A549 (cell line): ENCODE measurements around the gene SSBP3.

Source experiments
- CTCF ChIP-seq: fragments of >200 bp; sonication (Bioruptor Twin); formaldehyde crosslinking; IDR thresholded peaks from 3 replicates; pipeline ENCODE4 v1.5.1; 2016
- EP300 ChIP-seq, 2 experiments: fragments of >200 bp; sonication (Bioruptor Twin); formaldehyde crosslinking; IDR thresholded peaks; 2 replicates in 1 of 2; 3 replicates in 1 of 2; pipeline ENCODE4 v1.6.1; 2016 to 2017
- HDAC2 ChIP-seq: fragments of 200-600 bp; sonication (generic); IDR thresholded peaks from 2 replicates; pipeline ENCODE4 v1.6.1; 2016
- MAX ChIP-seq: IDR thresholded peaks from 2 replicates; pipeline ENCODE4 v1.6.1; 2012
- MYC ChIP-seq: IDR thresholded peaks from 2 replicates; pipeline ENCODE4 v1.6.1; 2012; ENCODE audit warnings: mild to moderate bottlenecking, inconsistent platforms, low read length, improper control_type of control experiment, borderline replicate concordance
- PBX3 ChIP-seq: IDR thresholded peaks from 2 replicates; pipeline ENCODE4 v1.6.1; 2012
- POLR2A ChIP-seq: IDR thresholded peaks from 2 replicates; pipeline ENCODE4 v1.6.1; 2012; ENCODE audit warnings: mild to moderate bottlenecking, low read length
- REST ChIP-seq: fragments of 200-600 bp; sonication (generic); IDR thresholded peaks from 2 replicates; pipeline ENCODE4 v1.6.1; 2016; ENCODE audit warnings: antibody characterized with exemption, mild to moderate bottlenecking, moderate library complexity
- TF ChIP-seq, protein P1 (sequence below): fragments of 450-650 bp; IDR thresholded peaks from 2 replicates; pipeline ENCODE4 v1.6.1; 2014; ENCODE audit warnings: antibody characterized with exemption

DNA sequence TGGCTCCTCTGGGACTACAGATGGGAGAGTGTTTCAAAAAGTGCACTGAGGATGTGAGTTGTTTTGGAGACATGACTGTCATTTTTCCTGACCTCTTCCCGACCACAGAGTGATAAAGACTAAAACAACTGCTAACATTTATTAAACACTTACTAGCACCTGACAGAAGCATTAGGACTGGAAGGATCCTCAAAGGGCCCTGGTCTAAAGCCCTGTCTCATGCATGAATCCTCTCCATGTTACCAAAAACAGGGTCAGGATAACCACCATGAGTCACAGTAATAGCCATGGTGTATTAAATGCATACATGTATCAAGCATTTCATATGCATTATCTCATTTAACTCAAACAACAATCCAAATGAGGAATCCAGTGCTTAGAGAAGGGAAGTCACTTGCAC lies 217.9 kb downstream of the SSBP3 start:
- TF ChIP-seq MAX (no peak), PBX3 (no peak), CTCF (no peak), EP300 (IDR thresholded peaks at IDR 0.05) (no peak), POLR2A (no peak), HDAC2 (no peak), REST (no peak), MYC (no peak)
- TF ChIP-seq, protein P1, sequence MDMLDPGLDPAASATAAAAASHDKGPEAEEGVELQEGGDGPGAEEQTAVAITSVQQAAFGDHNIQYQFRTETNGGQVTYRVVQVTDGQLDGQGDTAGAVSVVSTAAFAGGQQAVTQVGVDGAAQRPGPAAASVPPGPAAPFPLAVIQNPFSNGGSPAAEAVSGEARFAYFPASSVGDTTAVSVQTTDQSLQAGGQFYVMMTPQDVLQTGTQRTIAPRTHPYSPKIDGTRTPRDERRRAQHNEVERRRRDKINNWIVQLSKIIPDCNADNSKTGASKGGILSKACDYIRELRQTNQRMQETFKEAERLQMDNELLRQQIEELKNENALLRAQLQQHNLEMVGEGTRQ, result no peak
